Activated gamma-delta T cell treated with anti-CD3 and anti-CD28 coated beads, Interleukin-2, amount 50 U/mL, for 16 hours (primary cell): ENCODE data around the gene TMEM61.
"Not testable (repeated sequence)": the region's sequence is repeated elsewhere in the genome, so short reads cannot be mapped to it uniquely, and the experiment has no call there.

ENCODE experiments used
- DNase-seq: peaks from one replicate; pipeline ENCODE4 v3.0.0-alpha.2; 2020; ENCODE audit warnings: low read depth

The TMEM61 gene

DNA sequence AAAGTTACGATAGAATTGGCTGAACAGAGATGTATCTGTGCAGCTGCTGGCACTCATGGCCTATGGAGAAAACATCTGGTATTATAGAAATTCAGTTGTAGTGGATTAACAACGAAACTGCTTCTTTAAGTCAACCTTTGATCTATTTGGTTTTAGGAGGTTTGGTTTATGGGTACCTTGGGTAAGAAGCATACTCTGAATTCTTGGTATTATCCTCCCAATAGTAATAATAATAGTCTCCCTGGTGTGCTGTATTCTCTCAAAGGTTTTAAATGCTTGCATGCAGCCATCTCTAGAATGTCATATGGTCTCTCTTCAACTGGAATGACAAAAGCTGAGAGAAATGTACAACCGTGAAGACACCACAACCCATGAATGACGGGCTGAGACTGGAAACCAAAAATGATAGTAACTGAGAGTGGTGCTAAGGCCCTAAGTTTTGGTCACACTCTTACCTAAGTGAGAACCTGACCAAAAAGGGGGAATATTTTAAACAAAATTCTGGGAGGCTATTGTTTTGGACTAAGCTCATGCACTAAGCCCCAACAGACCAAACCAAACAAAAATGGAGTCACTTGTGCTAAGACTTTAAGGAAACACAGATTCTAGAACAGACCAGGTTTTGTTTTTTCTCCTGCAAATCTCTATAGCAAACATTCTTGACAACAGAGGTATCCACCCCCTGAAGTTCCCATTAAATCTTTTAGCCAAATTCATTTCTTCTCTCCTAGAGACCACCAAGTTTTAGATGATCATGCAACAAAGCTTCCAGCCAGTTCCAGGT lies 17.6 kb upstream of the TMEM61 start:
- DNase-seq = no peak

DNA sequence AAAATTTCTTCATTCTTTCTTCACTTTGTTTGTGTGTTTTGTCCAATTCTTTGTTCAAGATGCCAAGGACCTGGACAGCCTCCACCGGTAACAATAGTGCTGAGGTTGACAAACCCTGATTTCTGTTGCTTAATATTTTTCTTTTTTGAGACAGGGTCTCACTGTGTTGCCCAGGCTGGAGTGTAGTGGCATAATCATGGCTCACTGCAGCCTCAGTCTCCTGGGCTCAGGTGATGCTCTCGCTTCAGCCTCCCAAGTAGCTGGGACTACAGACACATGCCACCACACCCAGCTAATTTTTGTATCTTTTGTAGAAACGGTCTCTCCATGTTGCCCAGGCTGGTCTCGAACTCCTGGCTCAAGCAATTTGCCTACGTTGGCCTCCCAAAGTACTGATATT lies 16.6 kb upstream of the TMEM61 start:
- DNase-seq = not testable (repeated sequence)

DNA sequence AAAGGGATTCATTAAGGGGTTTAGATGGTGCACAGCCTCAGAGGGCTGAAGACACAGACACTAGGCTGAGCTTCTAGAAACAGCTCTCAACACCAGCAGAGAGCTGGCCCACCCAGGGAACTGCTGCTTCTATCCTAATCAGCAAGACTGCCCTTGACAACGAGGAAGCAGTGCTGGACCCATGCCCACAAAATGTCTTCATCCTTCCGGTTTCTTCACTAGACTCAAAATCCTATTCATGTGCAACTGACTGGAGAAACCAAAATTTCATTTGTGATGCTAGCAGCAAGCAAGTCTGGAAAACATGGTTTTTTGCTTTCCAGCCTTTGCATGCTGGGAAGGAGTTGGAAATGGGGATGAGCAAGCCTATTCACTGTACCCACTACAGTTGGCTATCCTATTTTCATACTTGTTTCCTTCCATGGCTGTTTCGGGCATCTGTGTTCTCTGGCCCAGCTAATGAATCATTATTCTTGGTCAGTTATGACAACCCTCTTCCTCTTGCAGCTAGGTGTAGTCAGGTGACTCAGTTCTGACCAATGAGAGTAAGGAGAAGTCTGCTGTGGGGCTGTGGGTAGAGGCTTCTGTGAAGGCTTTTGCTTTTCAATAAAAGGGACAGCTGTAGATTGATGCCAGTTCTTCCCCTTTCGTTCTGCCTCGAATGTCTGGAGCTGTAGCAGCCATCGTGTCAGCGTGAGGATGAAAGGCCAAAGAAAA lies 14.6 kb upstream of the TMEM61 start:
- DNase-seq = no peak

DNA sequence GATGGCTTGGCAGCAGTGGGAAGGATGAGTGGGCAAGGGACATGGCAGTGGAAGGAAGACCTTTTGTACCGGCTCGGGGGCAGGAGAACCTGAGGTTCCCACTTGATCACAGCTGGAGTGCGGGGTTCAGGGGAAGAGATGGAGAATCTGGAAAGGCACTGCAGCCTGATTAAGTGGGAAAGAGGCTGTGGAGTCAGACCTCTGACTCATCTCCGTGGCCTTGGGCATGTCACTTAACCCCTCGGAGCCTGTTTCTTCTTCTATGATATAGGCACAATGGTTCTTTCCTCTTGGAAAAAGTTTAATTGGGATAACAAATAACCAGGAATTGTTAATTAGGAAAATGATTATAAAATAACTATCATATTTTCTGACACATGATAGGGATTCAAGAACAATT lies 13.1 kb upstream of the TMEM61 start:
- DNase-seq = no peak

DNA sequence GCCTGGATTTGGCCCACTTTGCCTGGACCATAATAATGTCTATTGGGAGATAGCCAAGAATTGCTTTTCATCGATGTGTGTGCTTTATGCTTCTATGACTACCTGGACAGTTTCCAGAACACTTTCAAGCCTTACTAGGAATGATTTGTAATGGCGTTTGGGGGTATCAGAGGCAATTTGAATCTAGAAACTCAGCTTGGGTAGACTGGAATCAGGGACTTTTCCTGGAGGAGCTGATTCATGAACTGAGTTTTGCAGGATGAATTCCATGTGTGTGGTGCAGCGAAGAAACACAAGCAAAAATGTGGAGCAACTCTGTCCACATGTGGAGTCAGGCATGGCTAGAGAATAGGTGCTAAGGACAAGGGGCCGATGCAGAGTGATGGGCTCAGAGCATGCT lies 11.9 kb upstream of the TMEM61 start:
- no peak for DNase-seq

DNA sequence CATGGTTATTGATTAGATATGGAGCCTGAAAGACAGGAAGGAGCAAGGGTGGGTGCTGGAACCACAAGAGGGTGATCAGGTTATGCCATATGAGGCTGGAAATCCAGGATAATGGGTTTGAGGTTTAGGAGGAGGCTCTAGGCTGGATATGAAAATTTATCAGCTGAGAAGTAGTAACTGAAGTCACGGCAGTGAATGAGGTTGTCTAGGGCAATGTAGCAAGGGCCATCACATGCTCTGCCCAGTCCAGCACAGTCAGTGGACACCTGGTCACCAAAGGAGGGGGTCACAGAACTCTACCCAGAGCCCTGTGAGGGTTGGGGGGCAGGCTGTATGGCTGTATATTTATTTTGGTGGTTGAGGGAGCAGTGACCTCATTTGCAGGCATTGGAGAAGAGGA lies 10.5 kb upstream of the TMEM61 start:
- DNase-seq = no peak

DNA sequence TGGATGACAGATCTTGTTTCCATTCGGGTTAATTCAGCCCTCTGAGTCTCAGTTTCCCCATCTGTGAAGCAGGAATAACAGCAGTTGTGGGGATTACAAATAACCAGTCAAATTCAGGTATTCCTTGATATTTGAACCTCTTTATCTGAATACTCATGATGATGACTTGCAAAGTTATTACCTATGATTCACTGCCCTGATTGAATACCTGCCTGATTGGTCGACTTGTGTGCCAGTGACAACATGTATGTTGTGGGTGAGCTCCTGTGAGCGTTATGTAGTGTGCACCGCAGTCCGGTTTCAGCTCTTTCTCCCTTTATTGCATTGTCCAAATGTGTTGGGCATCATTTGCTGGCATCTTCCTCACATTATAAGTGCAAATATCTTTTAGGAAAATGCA lies 9.5 kb upstream of the TMEM61 start:
- DNase-seq = no peak

DNA sequence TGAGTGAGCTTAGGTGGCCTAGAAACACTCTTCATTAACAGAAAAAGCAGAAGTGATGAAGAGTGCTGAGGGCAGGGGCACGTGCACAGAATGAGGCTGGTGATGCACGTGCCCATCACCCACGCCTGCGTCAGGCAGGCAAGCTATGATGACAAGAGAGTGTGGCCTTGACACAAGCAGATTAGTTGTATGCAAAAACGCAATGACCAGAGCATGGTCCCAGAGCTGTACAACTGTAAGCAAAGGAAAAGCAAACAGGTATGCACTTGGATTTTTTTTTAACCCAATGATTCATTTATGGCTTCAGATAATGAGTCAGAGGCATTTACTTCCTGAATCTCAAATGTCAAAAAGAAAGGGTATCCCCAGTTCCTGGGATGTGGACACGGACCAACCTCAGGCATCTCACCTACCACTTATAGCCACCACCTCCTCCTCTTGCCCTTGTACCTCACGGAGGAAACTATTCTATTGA lies 9.1 kb upstream of the TMEM61 start:
- DNase-seq = no peak

DNA sequence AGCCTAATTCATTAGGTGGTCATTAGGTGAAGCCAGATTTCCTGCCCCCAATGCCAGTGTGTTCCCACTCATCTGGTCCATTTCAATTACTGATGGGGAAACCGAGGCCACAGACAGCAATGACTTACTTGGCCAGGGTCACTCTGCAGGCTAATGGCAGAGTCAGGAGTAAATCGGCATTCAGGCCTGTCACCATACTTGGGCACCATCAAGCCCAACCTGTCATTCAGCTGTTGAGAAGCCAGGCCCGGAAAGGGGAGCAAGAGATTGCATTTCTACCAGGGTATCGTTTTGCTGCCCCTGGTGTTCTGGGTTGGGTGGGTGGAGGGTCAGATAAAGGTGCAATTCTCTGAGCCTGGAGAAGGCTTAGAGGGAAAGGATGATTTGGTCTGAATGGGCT lies 8.0 kb upstream of the TMEM61 start:
- no peak for DNase-seq

DNA sequence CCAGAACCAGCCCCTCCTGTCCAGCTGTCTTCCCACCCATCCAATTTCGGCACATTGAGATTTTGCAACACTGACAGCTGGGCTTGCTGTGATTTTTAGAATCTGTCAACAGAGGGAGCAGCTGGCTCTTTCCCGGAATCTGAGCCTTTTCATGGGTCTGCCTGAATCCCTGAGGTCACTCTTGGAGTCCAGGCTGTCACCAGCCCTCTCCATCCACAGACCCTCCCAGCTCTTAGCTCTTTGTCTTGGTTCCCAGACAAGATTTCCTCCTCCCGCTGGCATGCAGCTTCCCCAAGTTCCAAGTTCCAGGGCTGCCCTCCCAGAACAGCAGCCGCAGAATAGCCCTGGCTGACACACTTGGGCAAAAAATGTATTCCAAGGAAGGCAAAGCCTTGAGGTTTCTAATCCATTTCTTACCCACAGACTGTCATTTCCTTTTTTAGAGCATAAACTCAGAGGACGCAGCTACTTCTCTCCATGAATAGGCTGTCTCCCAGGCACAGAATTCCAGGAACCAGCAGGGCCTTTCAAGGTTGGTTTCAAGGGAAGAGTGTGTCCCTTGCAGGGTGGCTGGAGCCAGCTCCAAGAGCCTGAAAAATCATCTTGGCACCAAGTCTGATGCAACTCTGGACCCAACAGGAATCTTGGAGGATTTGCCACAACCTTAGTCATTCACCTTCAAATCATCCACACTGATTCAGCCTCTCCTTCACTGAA lies 7.1 kb upstream of the TMEM61 start:
- DNase-seq = no peak

DNA sequence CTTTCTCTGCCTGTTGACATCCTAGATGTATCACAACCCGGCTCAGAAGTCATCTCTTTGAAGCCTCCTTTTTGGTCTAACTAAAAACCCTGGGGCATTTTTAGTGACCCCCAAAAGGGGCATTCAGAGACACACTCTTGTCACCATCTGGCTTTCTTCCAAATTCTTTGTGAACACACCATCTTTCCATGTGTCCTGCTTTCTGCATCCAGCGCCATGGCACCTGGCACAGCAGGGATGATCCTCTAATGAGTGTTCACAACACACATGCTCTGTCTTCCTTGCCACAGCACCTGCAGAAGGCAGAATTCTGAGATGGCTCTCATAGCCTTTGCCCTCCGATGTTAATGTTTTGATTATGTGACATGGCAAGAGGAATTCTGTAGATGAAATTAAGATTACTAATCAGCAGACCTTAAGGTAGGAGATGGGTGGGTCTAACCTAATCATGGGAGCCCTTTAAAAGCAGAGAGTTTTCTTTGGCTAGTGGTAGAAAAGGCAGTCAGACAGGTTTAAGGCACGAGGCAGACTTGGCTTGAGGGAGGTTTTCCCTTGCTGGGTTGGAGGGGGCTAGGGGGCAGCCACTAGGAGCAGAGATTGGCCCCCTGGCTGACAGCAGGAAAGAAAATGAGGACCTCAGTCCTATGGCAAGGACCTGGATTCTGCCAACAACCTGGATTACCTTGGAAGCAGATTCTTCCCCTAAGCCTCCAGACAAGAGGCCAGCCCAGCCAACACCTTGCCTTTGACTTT lies 4.9 kb upstream of the TMEM61 start:
- no peak for DNase-seq

DNA sequence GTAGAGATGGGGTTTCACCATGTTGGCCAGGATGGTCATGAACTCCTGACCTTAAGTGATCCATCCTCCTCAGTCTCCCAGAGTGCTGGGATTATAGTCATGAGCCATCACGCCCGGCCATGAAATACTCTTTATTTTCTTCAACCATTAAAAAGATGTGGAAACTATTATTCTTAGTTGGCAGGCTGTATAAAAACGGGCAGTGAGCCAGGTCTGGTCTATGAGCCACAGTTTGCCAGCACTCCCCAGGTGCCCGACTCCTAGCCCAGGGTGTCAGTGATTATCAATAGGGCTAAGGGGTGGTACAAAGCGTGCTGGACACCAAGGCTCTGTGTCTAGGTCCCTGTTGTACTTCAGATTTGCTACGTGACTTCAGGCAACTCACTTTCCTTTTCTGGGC lies 3.7 kb upstream of the TMEM61 start:
- DNase-seq = no peak

DNA sequence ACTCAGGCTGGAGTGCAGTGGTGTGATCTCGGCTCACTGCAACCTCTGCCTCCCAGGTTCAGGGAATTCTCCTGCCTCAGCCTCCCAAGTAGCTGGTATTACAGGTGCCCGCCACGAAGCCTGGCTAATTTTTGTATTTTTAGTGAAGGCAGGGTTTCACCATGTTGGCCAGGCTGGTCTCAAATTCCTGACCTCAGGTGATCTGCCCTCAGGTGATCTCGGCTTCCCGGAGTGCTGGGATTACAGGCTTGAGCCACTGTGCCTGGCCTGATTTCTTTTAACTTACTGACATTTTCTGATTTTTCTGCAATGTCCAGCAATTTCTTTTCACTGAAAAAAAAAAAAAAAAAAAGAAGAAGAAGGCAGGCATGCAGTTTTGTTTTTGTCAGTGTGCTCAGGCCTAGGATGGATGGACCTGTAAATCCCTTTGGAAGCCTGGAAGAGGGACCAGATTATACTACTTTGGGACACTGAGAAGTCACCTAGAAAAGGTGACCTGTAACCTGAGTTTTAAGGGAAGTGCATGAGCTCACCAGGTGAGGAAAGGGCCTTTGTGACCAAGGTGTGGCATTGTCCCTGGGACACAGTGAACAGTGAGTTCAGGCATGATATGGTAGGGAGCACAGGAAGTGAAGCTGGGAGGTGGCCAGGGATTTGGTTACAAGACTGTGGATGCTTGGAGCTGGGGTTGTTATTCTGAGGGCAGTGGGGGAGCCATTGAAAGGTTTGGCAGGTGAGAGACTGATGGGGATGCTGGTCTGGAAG lies 2.7 kb upstream of the TMEM61 start:
- no peak for DNase-seq

DNA sequence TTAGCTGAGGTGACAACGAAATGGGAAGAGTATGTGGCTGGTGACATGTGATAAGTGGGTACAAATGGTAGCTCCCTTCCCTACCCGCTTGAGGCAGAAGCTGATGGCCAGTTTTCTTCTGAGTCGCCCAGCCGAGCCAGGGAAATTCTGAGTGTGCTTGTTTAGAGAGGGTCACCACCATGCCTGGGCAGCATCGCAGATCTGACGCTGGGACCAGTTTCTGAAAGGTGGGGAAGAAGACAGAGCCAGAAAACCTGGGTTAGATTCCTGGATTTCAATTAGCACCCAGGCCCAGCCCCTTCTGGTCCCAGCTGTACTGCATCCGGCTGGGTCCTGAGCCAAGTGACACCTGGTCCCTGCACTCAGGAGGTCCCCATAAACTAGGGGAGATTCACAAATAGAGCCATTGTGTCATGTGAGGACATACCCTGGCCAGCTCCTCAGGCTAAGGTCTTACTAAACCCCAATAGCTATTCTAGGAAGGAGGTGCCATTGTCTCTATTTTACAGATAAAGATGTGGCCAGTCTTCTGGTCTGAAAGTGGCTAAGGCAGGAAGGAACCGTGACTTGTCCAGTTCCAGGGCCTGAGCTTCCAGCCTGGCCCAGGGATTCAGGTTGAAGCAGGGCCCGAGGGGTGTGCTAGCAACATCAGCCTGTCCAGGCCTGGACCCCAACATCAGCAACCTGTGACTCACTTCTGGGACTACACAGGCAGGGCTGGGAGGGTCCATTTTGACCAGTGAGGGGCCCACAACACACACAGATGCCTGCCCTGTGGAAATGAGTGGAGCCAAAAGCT lies 1.7 kb upstream of the TMEM61 start:
- no peak for DNase-seq

DNA sequence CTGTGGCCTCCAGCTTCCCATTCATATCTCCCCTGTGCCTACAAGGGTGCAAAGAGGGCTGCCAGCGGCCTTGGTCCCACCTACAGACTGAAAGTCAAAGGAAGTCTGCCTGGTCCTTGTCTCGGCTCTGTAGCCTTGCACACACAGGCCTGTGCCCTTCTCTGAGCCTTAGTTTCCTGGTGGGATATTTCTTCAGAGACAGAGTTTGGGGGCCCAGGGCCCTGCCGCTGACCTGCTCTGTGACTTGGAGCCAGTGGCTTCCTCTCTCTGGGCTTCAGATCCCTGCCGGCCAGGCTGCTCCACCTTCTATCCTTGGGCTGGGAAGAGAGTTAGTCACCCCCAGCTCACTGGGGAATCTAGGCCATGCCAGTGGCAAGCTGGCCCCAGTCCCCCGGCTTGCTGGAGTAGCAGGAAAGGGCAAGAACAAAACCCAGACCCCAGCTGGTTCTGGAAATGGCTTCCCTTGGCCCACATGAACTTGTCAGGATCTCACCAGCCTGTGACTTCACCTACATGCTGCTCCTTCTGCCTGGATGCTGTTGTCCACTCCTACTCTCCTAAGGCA lies 1.0 kb upstream of the TMEM61 start:
- DNase-seq = no peak

DNA sequence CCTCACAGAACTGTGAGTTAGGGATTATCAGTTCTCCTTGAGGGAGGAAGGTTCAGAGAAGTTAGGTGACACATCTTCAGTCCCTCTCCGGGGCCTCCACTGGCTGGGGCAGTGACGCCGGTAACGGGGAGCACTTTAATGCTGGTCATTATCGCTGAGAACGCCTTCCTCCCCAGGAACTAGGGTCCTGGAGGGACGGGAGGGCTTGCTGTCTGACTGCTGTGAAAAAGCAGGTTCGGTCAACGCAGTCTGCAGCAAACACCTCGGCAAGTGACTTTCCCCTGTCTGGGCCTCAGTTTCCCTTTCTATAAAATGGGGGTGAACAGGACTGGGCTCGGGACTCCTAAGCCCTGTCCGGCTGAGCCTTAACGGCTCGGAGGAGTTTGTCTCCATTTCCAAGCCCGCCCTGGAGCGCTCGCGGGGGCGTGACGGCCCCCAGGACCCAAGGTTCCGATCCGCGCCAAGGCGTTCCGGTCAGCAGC lies 341 bp upstream of the TMEM61 start:
- no peak for DNase-seq

DNA sequence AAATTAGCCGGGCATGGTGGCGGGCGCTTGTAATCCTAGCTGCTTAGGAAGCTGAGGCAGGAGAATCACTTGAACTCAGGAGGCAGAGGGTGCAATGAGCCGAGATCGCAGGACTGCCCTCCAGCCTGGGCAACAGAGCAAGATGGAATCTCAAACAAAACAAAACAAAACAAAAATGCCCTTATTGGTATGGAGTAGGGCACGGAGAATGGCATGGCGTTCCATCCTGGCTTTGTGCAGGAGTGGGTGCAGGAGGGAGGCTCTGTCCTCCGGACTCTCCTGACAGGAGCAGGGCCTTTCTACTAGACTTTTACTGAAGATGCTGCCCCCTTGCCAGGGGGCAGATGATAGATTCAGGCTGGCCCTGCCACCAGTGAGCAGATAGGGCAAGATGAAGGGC lies 1.0 kb downstream of the TMEM61 start:
- no peak for DNase-seq

DNA sequence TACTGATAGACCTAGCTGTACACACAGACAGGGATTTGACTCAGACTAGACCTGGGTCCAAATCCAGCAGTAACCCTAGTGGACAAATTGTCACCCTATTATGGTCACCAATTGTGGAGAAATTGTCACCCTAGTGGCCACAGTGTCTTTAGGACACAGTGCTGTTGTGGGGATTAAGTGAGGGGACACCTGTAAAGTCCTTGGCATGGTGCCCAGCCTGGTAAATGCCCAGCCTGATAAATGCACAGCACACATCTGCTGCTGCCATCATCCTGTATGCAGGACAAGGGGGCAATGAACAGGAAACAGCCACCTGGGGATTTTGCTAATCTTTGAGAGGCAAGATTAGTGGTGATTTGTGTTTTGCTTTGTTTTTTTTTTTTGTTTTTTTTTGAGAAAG lies 2.3 kb downstream of the TMEM61 start:
- DNase-seq = no peak

DNA sequence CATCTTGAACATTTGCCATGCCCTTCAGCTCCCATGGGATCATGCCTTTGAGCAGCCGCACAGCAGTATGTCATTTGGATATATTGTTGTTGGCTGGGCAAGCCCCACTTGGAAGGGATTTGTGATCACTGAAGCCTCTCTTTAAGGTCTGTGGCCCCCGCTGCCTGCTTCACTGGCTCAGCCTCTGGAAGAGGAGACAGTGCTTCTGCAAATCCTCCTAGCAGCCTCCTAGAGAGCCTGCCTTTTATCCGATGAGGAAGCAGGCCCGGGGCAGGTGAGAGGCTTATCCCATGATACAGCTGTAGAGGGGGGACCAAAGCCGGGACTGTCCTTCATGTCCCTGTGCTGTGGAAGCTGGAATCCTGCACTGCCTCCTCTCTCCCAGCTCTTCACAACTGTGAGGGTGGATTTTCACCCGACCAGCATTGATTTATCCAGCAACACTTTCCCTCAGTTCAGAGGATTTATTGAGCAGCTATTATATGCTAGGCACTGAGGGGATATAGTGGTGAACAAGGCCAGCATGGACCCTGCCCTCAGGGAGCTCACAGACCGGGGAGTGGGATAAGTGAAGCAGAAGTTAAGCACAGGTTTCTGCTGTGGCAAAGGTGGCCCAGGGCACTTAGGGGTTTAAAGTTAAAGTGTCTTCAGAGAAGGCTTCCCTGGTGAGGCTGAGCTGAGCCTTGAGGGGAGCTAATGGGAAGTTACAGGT lies 3.9 kb downstream of the TMEM61 start:
- DNase-seq = no peak

DNA sequence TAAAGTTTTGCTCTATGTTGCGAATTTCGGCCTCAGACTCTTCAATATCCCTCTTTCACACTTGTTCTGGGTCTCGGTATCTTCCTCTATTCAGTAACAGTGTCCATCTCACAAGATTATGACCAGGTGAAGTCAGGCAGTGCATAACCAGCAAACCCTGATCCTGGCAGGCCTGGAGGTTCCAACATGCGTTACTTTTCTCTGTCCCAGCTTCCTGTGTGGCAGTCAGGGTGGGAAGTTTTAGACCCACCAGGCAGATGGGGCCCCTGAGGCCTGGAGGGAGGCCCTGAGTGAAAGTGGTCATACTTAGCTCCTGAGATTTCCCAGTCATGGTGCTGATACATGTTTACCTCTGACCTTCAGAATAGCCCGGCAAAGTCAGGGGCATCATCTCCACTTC lies 5.1 kb downstream of the TMEM61 start:
- DNase-seq = no peak
